HG03039 (cell line): Measurements from ENCODE around the gene NPAS3.

Source experiments
- ATAC-seq: cut with Tn5 transposase; IDR thresholded peaks from one replicate; pipeline ENCODE4 v1.9.1; 2021; ENCODE audit warnings: mild to moderate bottlenecking, moderate library complexity; ENCODE audit not compliant: unreplicated experiment

Gene NPAS3

DNA sequence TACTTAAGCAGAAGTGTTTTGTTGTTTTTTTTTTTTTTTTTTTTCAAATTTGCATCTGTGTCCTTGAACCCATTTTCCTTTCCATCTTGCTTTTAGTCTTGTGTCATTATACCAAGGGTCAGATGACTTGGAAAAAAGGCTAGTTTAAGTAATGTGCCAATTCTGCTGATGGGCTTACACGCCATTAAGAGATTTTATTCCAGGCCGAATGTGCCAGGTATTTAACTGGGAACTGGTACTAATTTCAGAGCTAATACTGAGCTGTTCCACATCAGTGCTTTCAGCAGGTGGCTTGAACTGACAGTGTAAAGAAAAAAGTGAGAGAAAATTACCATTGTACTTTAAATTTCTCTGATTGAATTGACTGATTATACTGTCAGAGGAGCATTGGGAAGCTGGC, 224.9 kb downstream of the NPAS3 start:
- no peak for ATAC-seq

GRCh38 chr14:33165144-33165925, 226.7 kb downstream of the NPAS3 start:
- ATAC-seq, result no peak

GRCh38 chr14:33165926-33166289, 227.2 kb downstream of the NPAS3 start:
- ATAC-seq, result no peak

DNA sequence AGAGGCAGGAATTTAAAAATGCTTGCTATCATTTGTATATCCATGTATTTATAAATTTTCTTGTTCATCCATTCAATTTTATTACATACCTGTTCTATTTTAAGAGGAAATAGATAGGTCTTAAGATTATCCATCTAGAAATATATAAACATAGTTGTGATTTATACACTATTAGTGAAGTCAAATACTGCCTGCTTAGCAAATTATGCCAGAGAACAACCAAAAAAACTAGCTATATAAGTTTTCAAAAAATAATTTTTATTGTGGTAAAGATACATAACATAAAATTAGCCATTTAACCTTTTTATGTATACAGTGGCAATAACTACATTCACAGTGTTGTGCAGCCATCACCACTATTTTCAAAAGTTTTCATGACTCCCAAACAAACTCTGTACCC, 237.3 kb downstream of the NPAS3 start:
- ATAC-seq, result no peak

GRCh38 chr14:33184587-33184986, 245.9 kb downstream of the NPAS3 start:
- no peak for ATAC-seq

GRCh38 chr14:33186656-33187055, 248.0 kb downstream of the NPAS3 start:
- no peak for ATAC-seq

DNA sequence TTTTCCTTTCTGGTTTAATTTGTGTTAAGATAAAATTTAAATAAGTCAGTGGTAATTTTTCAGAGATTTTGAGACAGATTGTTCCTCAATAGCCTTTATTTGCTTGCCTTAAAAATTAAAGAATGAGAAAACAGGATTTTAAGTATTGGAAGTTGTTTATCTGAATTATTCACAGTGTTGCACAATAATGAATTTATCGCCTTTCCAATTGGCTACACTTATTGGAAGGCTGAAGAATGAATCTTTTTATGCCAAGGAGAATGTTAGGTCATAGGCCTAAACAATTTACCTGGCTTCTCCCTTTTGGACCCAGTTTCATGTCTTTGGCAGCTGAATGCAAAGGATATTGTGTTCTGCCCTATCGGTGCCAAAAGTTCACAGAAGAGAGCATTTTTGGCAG, 250.2 kb downstream of the NPAS3 start:
- ATAC-seq, result no peak

DNA sequence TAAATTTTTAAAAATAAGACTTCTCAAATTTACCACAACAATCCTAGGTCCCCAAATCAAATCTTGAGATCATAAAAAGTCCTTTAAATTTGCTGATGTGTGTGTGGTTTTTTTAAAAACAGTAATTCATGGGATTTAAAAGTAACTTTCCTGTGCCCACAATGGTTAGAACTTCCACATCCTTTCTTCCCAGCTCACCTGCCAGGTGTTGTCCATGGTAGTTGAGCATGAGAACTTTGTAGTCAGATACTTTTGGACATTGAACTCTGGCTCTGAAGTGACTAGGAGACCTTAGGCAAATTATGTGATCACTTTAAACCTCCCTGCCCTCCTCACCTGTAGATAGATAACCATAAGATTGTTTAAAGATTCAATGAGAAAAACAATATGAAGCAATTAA, 253.2 kb downstream of the NPAS3 start:
- no peak for ATAC-seq

GRCh38 chr14:33194551-33194950, 255.9 kb downstream of the NPAS3 start:
- no peak for ATAC-seq

GRCh38 chr14:33198684-33199083, 260.0 kb downstream of the NPAS3 start:
- no peak for ATAC-seq

DNA sequence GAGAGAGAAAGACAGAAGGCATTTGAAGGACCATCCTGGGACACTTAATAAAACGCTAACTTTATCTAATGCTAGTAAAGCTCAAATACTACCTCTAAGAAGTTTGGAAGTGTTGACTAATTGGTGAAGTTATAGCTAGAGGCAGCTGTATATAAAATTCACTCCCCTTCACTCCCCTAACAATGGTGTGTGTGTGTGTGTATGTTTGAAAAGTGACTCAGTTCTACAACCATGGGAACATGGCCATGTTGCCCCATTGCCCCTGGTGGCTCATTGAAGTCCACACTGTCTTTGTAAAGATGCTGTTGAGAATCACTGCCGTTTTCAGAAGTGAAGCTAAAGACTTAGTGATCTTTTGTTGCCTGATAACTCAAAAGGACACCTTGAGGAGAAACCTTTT, 262.4 kb downstream of the NPAS3 start:
- no peak for ATAC-seq

GRCh38 chr14:33206981-33207380, 268.3 kb downstream of the NPAS3 start:
- ATAC-seq, result no peak

DNA sequence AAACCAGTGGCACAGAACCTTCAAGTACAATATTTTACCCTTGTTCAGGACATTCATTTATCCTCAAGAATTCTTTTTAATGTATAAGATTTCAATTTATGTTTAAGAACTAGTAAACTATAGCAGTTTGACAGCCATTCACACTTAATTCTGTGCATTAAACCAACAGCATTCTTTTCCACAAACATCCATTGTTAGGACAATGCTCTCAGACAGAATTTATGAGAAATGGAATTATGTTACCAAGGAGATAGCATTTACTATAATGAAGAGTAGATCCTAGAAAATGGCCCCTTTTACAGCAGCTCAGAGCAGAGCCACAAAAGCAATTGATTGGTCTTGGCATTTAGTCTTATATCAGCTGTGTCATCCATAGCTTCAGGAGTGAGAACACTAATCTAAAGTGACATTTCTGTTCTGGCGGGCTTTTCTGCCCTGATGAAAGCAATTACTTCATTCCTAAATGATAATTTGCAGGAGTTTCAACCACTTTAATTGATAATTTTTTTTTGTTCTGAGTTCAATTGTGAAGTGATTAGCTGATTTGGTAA, 268.9 kb downstream of the NPAS3 start:
- ATAC-seq, result no peak

GRCh38 chr14:33210311-33210710, 271.6 kb downstream of the NPAS3 start:
- no peak for ATAC-seq

DNA sequence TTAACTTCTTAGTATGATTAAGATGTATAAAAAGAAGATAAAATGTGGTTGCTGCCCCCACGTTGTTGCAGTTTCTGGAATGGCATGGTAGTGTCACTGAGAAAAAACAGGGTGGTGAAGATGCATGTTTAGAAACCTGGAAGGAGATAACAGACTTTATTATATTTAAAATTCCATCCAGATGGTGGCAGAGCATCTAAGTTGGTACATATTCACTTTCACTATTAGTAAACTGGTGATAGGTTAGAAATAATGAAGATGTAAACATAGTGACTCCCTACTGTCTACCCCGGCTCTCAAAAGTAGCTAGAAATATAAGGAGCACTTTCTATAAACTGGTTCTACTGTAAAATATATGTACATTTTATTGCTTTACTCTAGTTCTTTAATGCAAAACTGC, 279.3 kb downstream of the NPAS3 start:
- ATAC-seq, result no peak

DNA sequence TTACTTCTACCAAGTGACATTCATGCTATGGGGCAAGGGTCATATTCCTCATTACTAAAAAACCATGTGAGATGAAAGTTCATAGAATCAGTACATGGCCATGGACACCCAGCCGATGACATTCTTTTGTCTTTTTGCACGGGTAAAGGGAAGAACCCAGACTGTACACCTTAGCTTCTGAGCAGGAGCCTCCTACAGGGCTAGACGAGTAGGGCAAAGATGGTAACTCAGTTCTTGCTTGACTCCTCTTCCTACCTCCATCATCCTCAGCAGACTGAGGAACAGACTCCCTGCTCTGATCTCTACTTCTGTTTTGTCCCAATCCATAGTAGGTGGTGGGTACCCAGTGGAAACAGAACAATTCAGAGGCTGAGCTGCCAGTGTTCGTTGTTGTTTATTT, 281.3 kb downstream of the NPAS3 start:
- no peak for ATAC-seq

- ATAC-seq, result no peak
Measured at GRCh38 chr14:33229269-33229929, 290.7 kb downstream of the NPAS3 start.

GRCh38 chr14:33230021-33230420, 291.3 kb downstream of the NPAS3 start:
- no peak for ATAC-seq

- ATAC-seq, result no peak
Measured at GRCh38 chr14:33232031-33232430, 293.4 kb downstream of the NPAS3 start.

GRCh38 chr14:33237115-33237740, 298.5 kb downstream of the NPAS3 start:
- no peak for ATAC-seq

DNA sequence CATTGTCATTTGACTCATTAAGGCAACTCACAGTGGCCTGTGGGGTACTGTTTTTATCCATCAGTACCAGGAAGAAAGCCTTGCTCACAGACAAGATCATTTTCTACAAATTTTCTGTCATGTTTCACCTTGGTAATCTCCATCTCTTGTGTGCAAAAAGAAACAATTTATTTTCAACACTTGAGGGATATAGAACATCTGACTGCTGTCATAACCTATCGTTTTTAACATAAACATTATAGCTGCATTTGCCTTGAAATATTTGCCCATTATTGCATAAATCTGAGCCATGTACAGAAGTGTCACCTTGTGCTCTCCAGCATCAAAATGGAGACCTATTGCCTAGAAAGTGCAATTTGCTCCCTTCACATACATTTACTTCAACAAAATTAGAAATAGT, 300.8 kb downstream of the NPAS3 start:
- ATAC-seq, result no peak

- ATAC-seq, result no peak
Measured at GRCh38 chr14:33240466-33240865, 301.8 kb downstream of the NPAS3 start.
